Measurements from ENCODE around the gene SNRPA.

DNA sequence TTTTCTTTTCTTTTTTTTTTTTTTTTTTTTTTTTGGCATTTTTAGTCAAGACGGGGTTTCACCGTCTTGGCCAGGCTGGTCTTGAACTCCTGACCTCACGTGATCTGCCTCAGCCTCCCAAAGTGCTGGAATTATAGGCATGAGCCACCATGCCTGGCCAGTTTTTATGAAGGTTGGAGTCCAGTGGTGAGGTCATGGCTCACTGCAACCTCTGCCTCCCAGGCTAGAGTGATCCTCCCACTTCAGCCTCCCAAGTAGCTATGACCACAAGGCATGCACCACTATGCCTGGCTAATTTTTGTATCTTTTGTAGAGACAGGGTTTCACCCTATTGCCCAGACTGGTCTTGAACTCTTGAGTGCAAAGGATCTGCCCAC lies 4.2 kb downstream of the SNRPA start:
- TF ChIP-seq POLR2AphosphoS5 (IDR thresholded peaks at IDR 0.05; ENCODE audit: low read depth, low read length) (no peak), TAF1 (IDR thresholded peaks at IDR 0.05; ENCODE audit: borderline replicate concordance, insufficient read depth, low read length) (no peak), SIN3A (IDR thresholded peaks at IDR 0.05; ENCODE audit: borderline replicate concordance, insufficient read depth, low read length) (no peak)
- TF ChIP-seq, protein P1, sequence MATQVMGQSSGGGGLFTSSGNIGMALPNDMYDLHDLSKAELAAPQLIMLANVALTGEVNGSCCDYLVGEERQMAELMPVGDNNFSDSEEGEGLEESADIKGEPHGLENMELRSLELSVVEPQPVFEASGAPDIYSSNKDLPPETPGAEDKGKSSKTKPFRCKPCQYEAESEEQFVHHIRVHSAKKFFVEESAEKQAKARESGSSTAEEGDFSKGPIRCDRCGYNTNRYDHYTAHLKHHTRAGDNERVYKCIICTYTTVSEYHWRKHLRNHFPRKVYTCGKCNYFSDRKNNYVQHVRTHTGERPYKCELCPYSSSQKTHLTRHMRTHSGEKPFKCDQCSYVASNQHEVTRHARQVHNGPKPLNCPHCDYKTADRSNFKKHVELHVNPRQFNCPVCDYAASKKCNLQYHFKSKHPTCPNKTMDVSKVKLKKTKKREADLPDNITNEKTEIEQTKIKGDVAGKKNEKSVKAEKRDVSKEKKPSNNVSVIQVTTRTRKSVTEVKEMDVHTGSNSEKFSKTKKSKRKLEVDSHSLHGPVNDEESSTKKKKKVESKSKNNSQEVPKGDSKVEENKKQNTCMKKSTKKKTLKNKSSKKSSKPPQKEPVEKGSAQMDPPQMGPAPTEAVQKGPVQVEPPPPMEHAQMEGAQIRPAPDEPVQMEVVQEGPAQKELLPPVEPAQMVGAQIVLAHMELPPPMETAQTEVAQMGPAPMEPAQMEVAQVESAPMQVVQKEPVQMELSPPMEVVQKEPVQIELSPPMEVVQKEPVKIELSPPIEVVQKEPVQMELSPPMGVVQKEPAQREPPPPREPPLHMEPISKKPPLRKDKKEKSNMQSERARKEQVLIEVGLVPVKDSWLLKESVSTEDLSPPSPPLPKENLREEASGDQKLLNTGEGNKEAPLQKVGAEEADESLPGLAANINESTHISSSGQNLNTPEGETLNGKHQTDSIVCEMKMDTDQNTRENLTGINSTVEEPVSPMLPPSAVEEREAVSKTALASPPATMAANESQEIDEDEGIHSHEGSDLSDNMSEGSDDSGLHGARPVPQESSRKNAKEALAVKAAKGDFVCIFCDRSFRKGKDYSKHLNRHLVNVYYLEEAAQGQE (IDR thresholded peaks at IDR 0.05; ENCODE audit: insufficient read depth in 1 of 2, low read depth in 2 of 2, low read length in 2 of 2), result no peak

Measured in PFSK-1 (cell line).